ENCODE measurements around the gene RPRD1B.

DNA sequence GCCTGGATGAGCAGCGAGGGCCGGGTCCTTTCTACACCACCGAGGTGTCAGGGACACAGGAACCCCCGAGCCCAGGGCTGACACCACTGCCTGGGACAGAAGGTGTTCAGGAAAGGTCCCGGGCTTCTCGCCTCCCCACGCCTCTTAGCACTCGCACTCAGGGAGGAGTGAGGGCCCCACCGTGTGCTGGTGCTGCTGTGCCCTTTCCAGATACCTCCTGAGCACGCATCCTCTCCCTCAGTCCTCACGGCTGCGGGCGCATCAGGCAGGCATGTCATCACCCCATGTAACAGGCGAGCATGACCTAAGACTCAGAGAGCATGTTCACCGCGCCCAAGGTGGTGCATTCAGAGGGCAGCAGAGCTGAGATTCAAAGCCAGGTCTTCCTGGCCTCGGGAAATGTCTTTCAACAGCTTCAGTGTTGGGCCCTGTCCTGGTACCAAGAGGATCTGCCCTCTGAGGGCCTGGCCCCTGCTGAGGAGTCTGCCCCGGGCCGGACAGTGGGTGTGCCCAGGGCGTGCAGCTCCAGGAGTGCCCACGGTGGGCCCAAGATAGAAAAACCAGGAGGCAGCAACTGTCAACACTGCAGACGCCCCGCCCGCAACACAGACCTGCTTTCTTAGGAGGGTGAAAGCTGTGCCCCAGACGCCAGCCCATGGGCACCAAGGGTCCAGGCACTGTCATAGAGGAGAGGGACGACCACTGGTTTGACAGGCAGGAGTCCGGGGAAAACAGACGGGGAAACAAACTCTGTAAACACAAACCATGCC, 102.3 kb downstream of the RPRD1B start:
- TF ChIP-seq POLR2A (IDR thresholded peaks at IDR 0.05) = no peak
- TF ChIP-seq, protein P1, sequence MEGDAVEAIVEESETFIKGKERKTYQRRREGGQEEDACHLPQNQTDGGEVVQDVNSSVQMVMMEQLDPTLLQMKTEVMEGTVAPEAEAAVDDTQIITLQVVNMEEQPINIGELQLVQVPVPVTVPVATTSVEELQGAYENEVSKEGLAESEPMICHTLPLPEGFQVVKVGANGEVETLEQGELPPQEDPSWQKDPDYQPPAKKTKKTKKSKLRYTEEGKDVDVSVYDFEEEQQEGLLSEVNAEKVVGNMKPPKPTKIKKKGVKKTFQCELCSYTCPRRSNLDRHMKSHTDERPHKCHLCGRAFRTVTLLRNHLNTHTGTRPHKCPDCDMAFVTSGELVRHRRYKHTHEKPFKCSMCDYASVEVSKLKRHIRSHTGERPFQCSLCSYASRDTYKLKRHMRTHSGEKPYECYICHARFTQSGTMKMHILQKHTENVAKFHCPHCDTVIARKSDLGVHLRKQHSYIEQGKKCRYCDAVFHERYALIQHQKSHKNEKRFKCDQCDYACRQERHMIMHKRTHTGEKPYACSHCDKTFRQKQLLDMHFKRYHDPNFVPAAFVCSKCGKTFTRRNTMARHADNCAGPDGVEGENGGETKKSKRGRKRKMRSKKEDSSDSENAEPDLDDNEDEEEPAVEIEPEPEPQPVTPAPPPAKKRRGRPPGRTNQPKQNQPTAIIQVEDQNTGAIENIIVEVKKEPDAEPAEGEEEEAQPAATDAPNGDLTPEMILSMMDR (IDR thresholded peaks at IDR 0.05) = no peak

Data from esophagus squamous epithelium (tissue), 4 donors.